ENCODE data around the gene PPM1J. TPM values are rescaled to one million over a fixed set of nuclear protein-coding genes. Genes with fewer than 3 reads are reported as not detected.

PPM1J gene
- total RNA-seq, 1 donor from 2014 or later: 7.9 TPM

DNA sequence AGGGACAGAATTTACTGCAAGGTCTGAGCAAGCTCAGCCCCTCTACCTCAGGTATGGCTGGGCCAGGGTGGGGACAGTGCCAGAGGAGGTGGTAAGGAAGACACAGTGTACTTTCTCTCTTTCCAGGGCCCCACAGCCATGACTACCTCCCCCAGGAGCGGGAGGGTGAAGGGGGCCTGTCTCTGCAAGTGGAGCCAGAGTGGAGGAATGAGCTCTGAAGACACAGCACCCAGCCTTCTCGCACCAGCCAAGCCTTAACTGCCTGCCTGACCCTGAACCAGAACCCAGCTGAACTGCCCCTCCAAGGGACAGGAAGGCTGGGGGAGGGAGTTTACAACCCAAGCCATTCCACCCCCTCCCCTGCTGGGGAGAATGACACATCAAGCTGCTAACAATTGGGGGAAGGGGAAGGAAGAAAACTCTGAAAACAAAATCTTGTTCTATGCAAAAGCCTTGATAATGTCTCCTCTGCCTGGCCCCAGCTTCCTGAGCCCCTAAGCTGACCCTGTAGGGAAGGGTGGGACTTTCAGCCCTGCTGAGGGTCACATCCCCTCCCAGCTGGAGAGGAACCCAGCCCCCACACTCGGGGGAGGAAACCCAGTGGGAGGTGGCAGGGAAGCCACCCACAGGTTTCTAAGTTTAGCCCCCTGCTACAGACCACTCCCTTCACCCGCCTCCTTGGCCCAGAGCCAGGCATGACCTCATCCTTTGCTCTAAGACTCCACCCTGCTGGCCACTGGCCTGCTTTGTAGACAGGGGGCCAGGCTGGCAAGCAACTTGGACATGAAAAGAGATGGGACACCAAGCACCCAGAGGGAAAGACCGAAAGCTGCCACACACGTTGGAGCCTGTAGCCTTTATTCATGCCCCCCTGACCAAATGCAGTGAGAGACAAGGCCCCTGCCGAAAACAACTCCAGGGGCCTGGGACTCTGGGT lies 14.6 kb downstream of the PPM1J start:
- H3K27me3 ChIP-seq: no peaks in the 10 kb centered on the region
- H3K36me3 ChIP-seq: peaks cover 0 to 26% of the 10 kb centered on the region in 2 donors
- H3K27ac ChIP-seq: peak overlapping the region; percentile 99
- TF ChIP-seq POLR2A (IDR thresholded peaks at IDR 0.05) (peak in 1 of 2 donors; percentile 4), POLR2AphosphoS5 (IDR thresholded peaks at IDR 0.05; ENCODE audit: insufficient read depth in 1 of 2, low read depth in 1 of 2) (peak; percentile 88 to 91)
- TF ChIP-seq, protein P1, sequence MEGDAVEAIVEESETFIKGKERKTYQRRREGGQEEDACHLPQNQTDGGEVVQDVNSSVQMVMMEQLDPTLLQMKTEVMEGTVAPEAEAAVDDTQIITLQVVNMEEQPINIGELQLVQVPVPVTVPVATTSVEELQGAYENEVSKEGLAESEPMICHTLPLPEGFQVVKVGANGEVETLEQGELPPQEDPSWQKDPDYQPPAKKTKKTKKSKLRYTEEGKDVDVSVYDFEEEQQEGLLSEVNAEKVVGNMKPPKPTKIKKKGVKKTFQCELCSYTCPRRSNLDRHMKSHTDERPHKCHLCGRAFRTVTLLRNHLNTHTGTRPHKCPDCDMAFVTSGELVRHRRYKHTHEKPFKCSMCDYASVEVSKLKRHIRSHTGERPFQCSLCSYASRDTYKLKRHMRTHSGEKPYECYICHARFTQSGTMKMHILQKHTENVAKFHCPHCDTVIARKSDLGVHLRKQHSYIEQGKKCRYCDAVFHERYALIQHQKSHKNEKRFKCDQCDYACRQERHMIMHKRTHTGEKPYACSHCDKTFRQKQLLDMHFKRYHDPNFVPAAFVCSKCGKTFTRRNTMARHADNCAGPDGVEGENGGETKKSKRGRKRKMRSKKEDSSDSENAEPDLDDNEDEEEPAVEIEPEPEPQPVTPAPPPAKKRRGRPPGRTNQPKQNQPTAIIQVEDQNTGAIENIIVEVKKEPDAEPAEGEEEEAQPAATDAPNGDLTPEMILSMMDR (IDR thresholded peaks at IDR 0.05): no peak
- H3K9me3 ChIP-seq: no peaks in the 10 kb centered on the region
- peak in 1 of 2 donors; percentile 98 for DNase-seq (ENCODE audit: extremely low spot score in 2 of 2)
- H3K4me1 ChIP-seq: peaks cover 76% of the 10 kb centered on the region
- peak overlapping the region in 1 of 2 donors; percentile 12 for H3K4me3 ChIP-seq
- intact Hi-C loops (cut with DNase I): no loop called here

DNA sequence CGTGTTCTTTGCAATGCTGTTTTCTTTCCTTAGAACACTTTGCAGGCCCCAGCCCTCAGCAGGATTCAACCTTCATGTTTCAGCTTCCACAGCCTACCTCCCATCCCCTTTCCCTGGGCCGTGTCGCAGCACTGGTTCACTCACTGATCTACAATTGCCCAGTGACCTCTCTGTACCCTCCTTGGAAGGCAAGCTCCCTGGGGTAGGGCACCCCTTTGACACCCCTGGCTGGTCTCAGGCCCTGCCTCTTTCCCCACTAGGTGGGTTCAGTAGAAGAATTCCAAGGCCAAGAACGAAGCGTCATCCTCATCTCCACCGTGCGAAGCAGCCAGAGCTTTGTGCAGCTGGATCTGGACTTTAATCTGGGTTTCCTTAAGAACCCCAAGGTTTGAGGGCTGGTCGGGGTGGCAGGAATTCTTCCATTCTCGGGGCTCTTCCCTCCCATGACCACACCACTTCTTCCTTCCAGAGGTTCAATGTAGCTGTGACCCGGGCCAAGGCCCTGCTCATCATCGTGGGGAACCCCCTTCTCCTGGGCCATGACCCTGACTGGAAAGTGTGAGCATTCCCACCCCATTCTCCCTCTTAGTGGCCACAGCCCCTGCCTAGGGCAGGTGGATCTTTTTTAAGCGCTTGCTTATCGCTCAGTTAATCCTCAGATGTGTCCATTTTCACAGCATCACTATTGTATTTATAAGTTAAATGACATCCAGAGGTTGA lies 15.5 kb downstream of the PPM1J start:
- H3K36me3 ChIP-seq: peaks cover 0 to 35% of the 10 kb centered on the region in 2 donors
- H3K4me1 ChIP-seq: peaks cover 68% of the 10 kb centered on the region
- H3K9me3 ChIP-seq: no peaks in the 10 kb centered on the region
- peak overlapping the region; percentile 99 for H3K27ac ChIP-seq
- H3K4me3 ChIP-seq: peak overlapping the region in 1 of 2 donors; percentile 12
- no peaks in the 10 kb centered on the region for H3K27me3 ChIP-seq
- peak in 1 of 2 donors; percentile 88 for DNase-seq (ENCODE audit: extremely low spot score in 2 of 2)
- TF ChIP-seq POLR2AphosphoS5 (IDR thresholded peaks at IDR 0.05; ENCODE audit: insufficient read depth in 1 of 2, low read depth in 1 of 2) (no peak), POLR2A (IDR thresholded peaks at IDR 0.05) (no peak)
- TF ChIP-seq, protein P1 (IDR thresholded peaks at IDR 0.05): no peak
- intact Hi-C loops (cut with DNase I): no loop called here

DNA sequence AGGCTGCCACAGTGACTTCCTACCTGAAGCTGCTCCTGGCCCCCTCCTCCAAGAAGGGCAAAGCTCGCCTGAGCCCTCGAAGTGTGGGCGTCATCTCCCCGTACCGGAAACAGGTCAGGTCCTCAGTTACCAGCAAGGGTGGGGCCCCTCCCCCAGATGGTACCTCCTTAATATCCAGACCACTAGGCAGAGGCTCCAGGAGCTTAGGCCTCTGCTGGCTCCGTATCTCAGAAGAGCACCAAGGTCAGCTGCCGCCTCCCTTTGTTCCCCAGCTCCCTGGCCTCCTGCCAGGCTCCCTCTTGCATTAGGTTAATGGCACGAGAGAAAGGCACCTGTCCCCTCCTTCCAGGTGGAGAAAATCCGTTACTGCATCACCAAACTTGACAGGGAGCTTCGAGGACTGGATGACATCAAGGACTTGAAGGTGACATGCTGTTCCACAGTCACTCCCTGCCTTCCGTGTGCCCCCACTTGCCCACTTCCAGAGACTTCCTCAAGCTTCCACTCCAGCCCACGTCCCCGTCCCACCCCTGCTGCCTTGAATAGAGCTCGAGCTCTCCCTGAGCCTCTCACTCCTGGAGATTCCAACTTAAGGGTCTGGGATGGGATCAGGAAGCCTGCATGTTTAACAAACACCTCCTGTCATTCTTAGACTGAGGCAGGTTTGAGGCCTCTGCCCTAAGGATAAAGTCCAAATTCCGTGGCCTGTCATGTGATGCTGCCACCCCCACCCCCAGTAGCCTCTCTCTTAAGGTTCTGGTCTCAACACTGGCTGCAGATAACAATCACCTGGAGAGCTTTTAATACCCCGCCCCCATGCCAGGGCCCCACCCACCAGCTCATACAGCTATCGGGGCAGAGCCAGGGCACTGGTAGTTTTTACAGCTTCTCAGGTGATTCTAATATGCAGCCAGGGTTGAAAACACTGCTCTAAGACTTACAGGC lies 16.5 kb downstream of the PPM1J start:
- DNase-seq (ENCODE audit: extremely low spot score in 2 of 2): peak in 1 of 2 donors; percentile 87
- no peaks in the 10 kb centered on the region for H3K27me3 ChIP-seq
- H3K9me3 ChIP-seq: no peaks in the 10 kb centered on the region
- no peak overlapping the region for H3K4me3 ChIP-seq
- intact Hi-C loops (cut with DNase I): no loop called here
- peak overlapping the region; percentile 99 for H3K27ac ChIP-seq
- peaks cover 58% of the 10 kb centered on the region for H3K4me1 ChIP-seq
- TF ChIP-seq POLR2AphosphoS5 (IDR thresholded peaks at IDR 0.05; ENCODE audit: insufficient read depth in 1 of 2, low read depth in 1 of 2): no peak
- TF ChIP-seq, protein P1 (IDR thresholded peaks at IDR 0.05): no peak
- no peak for TF ChIP-seq POLR2A (IDR thresholded peaks at IDR 0.05)
- peaks cover 0 to 42% of the 10 kb centered on the region in 2 donors for H3K36me3 ChIP-seq

DNA sequence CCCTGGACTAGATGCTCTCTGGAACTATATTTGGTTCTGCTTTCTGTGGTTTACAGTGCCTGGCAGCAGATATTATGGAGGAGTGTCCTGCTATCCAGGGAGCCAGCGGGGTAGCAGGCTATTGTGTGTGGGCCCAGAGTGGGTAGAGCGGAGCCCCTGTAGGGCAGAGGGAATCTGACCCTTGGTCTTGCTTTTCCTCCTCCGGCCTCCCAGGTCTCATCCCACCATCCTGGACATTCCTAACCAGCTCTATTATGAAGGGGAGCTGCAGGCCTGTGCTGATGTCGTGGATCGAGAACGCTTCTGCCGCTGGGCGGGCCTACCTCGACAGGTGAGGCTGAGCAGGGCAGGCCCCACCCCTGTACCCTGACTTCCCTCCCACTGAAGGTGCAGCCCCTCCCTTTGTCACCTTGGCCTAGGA lies 17.3 kb downstream of the PPM1J start:
- Histone ChIP-seq H3K27me3 (no peaks in the 10 kb centered on the region), H3K9me3 (no peaks in the 10 kb centered on the region), H3K27ac (peak overlapping the region; percentile 99), H3K4me1 (peaks cover 50% of the 10 kb centered on the region), H3K36me3 (peaks cover 0 to 43% of the 10 kb centered on the region in 2 donors), H3K4me3 (no peak overlapping the region)
- TF ChIP-seq, protein P1 (IDR thresholded peaks at IDR 0.05): no peak
- TF ChIP-seq POLR2AphosphoS5 (IDR thresholded peaks at IDR 0.05; ENCODE audit: insufficient read depth in 1 of 2, low read depth in 1 of 2) (no peak), POLR2A (IDR thresholded peaks at IDR 0.05) (no peak)
- intact Hi-C loops (cut with DNase I): no loop called here
- no peak for DNase-seq (ENCODE audit: extremely low spot score in 2 of 2)
